ENCODE results near the gene CNTN6.

The CNTN6 gene

DNA sequence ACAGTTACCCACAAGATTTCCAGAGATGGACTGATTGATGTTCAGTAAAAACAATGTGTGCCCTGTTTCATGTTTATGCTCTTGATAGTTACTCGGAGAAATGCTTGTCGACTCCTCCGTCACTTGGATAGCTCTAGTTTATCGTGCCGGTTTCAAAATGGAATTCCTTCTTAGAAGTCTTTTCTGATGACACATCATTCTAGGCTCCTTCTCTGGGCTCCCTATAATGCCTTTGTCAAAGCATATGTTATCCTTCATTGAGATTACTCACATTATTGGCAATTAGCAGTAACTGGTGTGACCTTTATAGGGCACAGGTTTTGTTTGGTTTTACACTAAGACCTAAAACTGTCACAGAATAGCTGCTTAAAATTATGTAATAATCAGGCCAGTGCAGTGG is 201.8 kb downstream of the CNTN6 start:
- no peaks in the 10 kb centered on the region for H3K27me3 ChIP-seq (ENCODE audit: insufficient read depth, low read depth, severe bottlenecking)
- H3K9me3 ChIP-seq (ENCODE audit: severe bottlenecking), result no peaks in the 10 kb centered on the region
- TF ChIP-seq, protein P1, sequence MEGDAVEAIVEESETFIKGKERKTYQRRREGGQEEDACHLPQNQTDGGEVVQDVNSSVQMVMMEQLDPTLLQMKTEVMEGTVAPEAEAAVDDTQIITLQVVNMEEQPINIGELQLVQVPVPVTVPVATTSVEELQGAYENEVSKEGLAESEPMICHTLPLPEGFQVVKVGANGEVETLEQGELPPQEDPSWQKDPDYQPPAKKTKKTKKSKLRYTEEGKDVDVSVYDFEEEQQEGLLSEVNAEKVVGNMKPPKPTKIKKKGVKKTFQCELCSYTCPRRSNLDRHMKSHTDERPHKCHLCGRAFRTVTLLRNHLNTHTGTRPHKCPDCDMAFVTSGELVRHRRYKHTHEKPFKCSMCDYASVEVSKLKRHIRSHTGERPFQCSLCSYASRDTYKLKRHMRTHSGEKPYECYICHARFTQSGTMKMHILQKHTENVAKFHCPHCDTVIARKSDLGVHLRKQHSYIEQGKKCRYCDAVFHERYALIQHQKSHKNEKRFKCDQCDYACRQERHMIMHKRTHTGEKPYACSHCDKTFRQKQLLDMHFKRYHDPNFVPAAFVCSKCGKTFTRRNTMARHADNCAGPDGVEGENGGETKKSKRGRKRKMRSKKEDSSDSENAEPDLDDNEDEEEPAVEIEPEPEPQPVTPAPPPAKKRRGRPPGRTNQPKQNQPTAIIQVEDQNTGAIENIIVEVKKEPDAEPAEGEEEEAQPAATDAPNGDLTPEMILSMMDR (IDR thresholded peaks at IDR 0.05; ENCODE audit: low read depth, low read length), result no peak
- no peak overlapping the region for H3K27ac ChIP-seq
- H3K36me3 ChIP-seq, result no peaks in the 10 kb centered on the region
- H3K4me3 ChIP-seq (ENCODE audit: low read depth, low read length), result no peak overlapping the region
- DNase-seq, result no peak

DNA sequence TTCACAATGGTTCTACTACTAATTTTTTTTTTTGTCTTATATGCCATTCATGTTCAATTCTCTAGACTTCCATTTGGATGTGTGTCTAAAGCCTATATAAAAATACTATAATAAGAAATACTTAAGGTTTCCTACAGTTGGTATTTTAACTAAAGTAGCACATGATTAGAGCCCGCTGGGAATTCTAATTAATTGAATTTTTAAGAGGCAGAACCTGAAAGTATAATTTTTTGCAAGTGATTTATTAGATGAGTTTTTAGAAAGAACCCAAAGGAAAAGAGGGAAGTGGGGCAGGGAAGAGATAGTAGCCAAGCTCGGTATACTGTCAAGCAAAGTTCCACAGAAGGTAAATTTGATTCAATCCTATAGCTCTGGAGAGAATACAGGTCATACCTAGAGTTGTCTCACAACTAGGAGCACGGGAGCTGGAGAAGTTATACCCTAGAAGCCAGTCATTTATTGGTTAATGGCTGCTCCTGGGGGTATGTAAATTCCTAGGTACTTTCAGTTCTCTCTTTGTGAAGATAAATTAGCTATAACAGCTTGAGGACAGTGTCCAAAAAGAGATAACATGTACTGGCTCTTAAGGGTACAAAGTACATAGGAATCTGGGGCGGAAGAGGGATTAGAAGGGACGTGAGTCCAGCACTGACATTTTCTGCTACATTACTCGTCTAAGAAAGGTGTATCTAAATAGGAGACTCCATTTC is 225.6 kb downstream of the CNTN6 start:
- Histone ChIP-seq H3K27me3 (ENCODE audit: insufficient read depth, low read depth, severe bottlenecking) (no peaks in the 10 kb centered on the region), H3K36me3 (no peaks in the 10 kb centered on the region), H3K4me3 (ENCODE audit: low read depth, low read length) (no peak overlapping the region), H3K9me3 (ENCODE audit: severe bottlenecking) (no peaks in the 10 kb centered on the region), H3K27ac (no peak overlapping the region)
- no peak for DNase-seq
- TF ChIP-seq, protein P1 (IDR thresholded peaks at IDR 0.05; ENCODE audit: low read depth, low read length), result no peak

DNA sequence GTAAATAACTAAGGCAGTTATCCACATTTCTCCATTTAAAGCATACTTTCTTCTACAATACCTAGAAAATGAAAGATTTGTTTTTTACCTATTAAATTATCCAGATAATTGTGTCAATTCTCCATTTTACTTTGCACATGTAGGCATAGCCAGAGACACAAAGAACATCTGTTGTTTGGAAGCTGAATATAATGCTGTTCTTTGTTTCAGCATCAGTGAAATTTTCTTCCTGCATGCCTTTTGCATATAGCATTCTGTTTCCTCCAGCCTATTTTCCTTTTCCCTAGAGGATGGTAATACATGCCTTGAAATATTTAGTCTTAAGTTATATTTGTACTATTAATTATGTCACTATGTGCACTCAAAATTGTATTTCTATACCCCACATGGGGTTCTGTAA is 233.7 kb downstream of the CNTN6 start:
- Histone ChIP-seq H3K4me3 (ENCODE audit: low read depth, low read length) (no peak overlapping the region), H3K9me3 (ENCODE audit: severe bottlenecking) (no peaks in the 10 kb centered on the region), H3K36me3 (no peaks in the 10 kb centered on the region), H3K27ac (no peak overlapping the region), H3K27me3 (ENCODE audit: insufficient read depth, low read depth, severe bottlenecking) (no peaks in the 10 kb centered on the region)
- TF ChIP-seq, protein P1 (IDR thresholded peaks at IDR 0.05; ENCODE audit: low read depth, low read length), result no peak
- no peak for DNase-seq

DNA sequence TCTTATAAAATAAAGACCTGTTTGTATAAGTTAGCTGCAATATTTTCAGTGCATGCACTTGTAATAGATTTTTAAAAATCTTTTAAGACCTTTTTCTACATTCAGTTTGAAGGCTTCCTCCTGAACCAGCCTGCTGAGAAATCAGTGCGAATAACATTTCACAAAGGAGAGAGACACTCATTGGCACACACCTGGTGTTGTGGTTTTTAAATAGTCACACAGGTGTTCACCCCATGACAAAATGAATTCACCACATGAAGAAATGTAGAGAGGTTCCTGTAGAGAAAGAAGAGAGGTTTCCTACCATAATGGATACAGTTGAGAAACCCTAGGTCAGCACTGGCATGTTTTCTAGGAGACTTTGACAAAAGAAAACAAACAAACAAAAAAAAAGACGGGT is 237.3 kb downstream of the CNTN6 start:
- Histone ChIP-seq H3K9me3 (ENCODE audit: severe bottlenecking) (no peaks in the 10 kb centered on the region), H3K27ac (no peak overlapping the region)
- DNase-seq, result no peak

DNA sequence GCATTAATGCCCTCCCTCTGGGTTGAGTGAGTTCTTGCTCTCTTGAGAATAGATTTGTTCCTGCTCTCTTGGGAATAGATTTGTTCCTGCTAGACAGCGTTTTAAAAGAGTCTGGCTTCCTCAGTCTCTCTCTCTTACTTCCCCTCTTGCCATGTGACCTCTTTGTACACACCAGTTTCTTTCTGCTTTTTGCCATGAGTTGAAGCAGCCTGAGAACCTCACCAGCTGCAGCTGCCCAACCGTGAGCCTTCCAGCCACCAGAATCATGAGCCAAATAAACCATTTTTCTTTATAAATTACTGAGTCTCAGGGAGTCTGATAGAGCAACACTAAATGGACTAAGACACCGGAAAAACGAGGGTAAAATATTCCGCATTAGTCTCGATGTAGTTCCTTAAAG is 253.6 kb downstream of the CNTN6 start:
- Histone ChIP-seq H3K4me3 (ENCODE audit: low read depth, low read length) (no peak overlapping the region), H3K9me3 (ENCODE audit: severe bottlenecking) (no peaks in the 10 kb centered on the region), H3K36me3 (no peaks in the 10 kb centered on the region), H3K27ac (no peak overlapping the region), H3K27me3 (ENCODE audit: insufficient read depth, low read depth, severe bottlenecking) (no peaks in the 10 kb centered on the region)
- no peak for DNase-seq
- TF ChIP-seq, protein P1 (IDR thresholded peaks at IDR 0.05; ENCODE audit: low read depth, low read length), result no peak

More for the DNA sequence above, 237.3 kb downstream of the CNTN6 start:
- no peak overlapping the region for H3K4me3 ChIP-seq (ENCODE audit: low read depth, low read length)
- no peaks in the 10 kb centered on the region for H3K36me3 ChIP-seq
- no peaks in the 10 kb centered on the region for H3K27me3 ChIP-seq (ENCODE audit: insufficient read depth, low read depth, severe bottlenecking)
- TF ChIP-seq, protein P1 (IDR thresholded peaks at IDR 0.05; ENCODE audit: low read depth, low read length), result no peak

DNA sequence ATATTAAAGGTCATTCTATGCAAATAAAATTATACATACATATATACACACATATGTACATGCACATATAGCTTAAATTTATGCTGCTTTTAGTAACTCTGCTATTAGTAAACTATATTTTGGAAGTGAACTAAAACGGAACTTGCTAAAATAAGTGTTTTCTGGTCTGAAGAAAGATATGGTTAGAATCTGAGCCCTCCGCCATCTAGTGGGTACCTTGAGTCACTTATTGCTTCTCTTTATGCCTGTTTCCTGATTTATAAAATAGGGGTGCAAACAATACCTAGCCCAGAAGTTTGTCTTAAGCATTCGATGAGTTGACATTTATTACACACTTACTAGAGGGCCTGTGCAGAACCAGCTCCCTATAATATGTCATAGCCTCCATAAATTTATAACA is 255.7 kb downstream of the CNTN6 start:
- Histone ChIP-seq H3K36me3 (no peaks in the 10 kb centered on the region), H3K9me3 (ENCODE audit: severe bottlenecking) (no peaks in the 10 kb centered on the region), H3K27me3 (ENCODE audit: insufficient read depth, low read depth, severe bottlenecking) (no peaks in the 10 kb centered on the region), H3K27ac (no peak overlapping the region), H3K4me3 (ENCODE audit: low read depth, low read length) (no peak overlapping the region)
- DNase-seq, result no peak
- TF ChIP-seq, protein P1 (IDR thresholded peaks at IDR 0.05; ENCODE audit: low read depth, low read length), result no peak

Measured in WERI-Rb-1 (cell line).